Amygdala (tissue), 56 donors: ENCODE results near the gene PPT1.
"Not testable (repeated sequence)": the region's sequence is repeated elsewhere in the genome, so short reads cannot be mapped to it uniquely, and the experiment has no call there.

ENCODE experiments used
- DNase-seq, 56 donors: peaks; one replicate each; lab custom pipeline; 2025; lab: John Stamatoyannopoulos, UW

PPT1 gene

GRCh38 chr1:40057310-40058030 lies 39.6 kb downstream of the PPT1 start:
- no peak for DNase-seq

- DNase-seq, result no peak
Measured at GRCh38 chr1:40056519-40057309, 40.3 kb downstream of the PPT1 start.

GRCh38 chr1:40053138-40053887 lies 43.7 kb downstream of the PPT1 start:
- DNase-seq, result no peak

GRCh38 chr1:40050863-40051262 lies 46.2 kb downstream of the PPT1 start:
- DNase-seq, result no peak

GRCh38 chr1:40049725-40050124 lies 47.3 kb downstream of the PPT1 start:
- peak in 3 of 56 donors; percentile 21 to 33 (median 23) for DNase-seq

GRCh38 chr1:40047769-40048168 lies 49.3 kb downstream of the PPT1 start:
- DNase-seq, result no peak

GRCh38 chr1:40047276-40047675 lies 49.8 kb downstream of the PPT1 start:
- no peak for DNase-seq

GRCh38 chr1:40045766-40046165 lies 51.3 kb downstream of the PPT1 start:
- DNase-seq, result no peak

GRCh38 chr1:40045182-40045581 lies 51.9 kb downstream of the PPT1 start:
- DNase-seq, result no peak

- no peak for DNase-seq
Measured at GRCh38 chr1:40044110-40044509, 52.9 kb downstream of the PPT1 start.

GRCh38 chr1:40042341-40042740 lies 54.7 kb downstream of the PPT1 start:
- DNase-seq, result no peak

- DNase-seq, result no peak
Measured at GRCh38 chr1:40041466-40041838, 55.6 kb downstream of the PPT1 start.

GRCh38 chr1:40040511-40041465 lies 56.3 kb downstream of the PPT1 start, which contains the start of gene CAP1:
Gene CAP1, plus strand, starts transcription at chr1:40040729. Its CDS starts 18,618 bp downstream, at chr1:40059347.
- peak; percentile 85 to 100 (median 97) for DNase-seq

GRCh38 chr1:40039757-40040510 lies 57.1 kb downstream of the PPT1 start:
- peak in 44 of 56 donors; percentile 16 to 78 (median 55) for DNase-seq

GRCh38 chr1:40039245-40039756 lies 57.8 kb downstream of the PPT1 start:
- DNase-seq, result peak in 21 of 56 donors; percentile 34 to 77 (median 55)

- DNase-seq, result no peak
Measured at GRCh38 chr1:40038697-40039096, 58.4 kb downstream of the PPT1 start.

GRCh38 chr1:40037254-40037653 lies 59.8 kb downstream of the PPT1 start:
- DNase-seq, result not testable (repeated sequence)

GRCh38 chr1:40036574-40036973 lies 60.5 kb downstream of the PPT1 start:
- DNase-seq, result peak in 17 of 56 donors; percentile 5 to 53 (median 18)

- DNase-seq, result no peak
Measured at GRCh38 chr1:40034869-40035268, 62.2 kb downstream of the PPT1 start.
